ENCODE measurements around the gene KRTAP5-2.

DNA sequence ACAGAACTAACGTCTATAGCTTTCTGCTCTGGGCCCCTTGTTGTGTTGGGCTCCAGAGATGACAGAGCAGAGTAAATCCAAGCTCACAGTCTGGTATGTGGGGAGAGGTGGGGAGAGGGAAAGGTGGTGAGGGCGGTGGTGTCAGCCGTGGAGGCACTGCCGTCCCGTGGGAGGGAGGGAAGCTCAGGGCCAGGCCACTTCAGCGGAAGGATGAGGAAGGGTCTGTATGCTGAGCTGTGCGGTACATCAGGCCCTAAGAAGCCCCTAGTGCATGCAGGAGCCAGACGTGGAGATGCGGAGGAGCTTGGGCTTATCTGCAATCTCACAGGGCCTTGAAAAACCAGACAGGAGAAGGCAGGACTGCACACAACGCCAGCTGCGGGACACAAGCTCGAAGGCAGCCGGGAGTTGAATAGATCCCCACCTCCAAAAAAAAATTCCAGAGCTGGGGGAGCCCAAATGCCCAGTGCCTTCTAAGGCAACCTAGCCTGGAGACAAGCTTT, 33.0 kb upstream of the KRTAP5-2 start:
- TF ChIP-seq, protein P1, sequence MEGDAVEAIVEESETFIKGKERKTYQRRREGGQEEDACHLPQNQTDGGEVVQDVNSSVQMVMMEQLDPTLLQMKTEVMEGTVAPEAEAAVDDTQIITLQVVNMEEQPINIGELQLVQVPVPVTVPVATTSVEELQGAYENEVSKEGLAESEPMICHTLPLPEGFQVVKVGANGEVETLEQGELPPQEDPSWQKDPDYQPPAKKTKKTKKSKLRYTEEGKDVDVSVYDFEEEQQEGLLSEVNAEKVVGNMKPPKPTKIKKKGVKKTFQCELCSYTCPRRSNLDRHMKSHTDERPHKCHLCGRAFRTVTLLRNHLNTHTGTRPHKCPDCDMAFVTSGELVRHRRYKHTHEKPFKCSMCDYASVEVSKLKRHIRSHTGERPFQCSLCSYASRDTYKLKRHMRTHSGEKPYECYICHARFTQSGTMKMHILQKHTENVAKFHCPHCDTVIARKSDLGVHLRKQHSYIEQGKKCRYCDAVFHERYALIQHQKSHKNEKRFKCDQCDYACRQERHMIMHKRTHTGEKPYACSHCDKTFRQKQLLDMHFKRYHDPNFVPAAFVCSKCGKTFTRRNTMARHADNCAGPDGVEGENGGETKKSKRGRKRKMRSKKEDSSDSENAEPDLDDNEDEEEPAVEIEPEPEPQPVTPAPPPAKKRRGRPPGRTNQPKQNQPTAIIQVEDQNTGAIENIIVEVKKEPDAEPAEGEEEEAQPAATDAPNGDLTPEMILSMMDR (IDR thresholded peaks at IDR 0.05) = no peak
- TF ChIP-seq POLR2A (IDR thresholded peaks at IDR 0.05) = no peak
